GM12878 (cell line): ENCODE measurements around the gene TCF12. TPM values are rescaled to one million over a fixed set of nuclear protein-coding genes. Genes with fewer than 3 reads are reported as not detected.

Experiments used
- ATF7 ChIP-seq: fragments of 450-650 bp; IDR thresholded peaks from 2 replicates; pipeline ENCODE4 v1.6.1; 2016; ENCODE audit warnings: low read depth, mild to moderate bottlenecking
- CBX3 ChIP-seq: fragments of 200-600 bp; sonication (generic); IDR thresholded peaks from 2 replicates; pipeline ENCODE4 v1.6.1; 2016; ENCODE audit warnings: low read depth, borderline replicate concordance
- CBX5 ChIP-seq: sonication (generic); IDR thresholded peaks from 2 replicates; pipeline ENCODE4 v1.6.1; 2016; ENCODE audit warnings: low read depth, moderate library complexity, mild to moderate bottlenecking, inconsistent platforms
- CHD1 ChIP-seq: IDR thresholded peaks from 2 replicates; pipeline ENCODE4 v1.6.1; 2012; ENCODE audit warnings: low read depth, low read length, improper control_type of control experiment
- EED ChIP-seq: sonication (generic); IDR thresholded peaks from 2 replicates; pipeline ENCODE4 v1.6.1; 2016; ENCODE audit warnings: antibody characterized with exemption, low read depth
- EZH2 ChIP-seq: IDR thresholded peaks from 2 replicates; pipeline ENCODE4 v1.6.1; 2012; ENCODE audit warnings: low read depth, mild to moderate bottlenecking, control low read depth, inconsistent platforms, low read length, borderline replicate concordance; ENCODE audit not compliant: control insufficient read depth
- FOXK2 ChIP-seq: fragments of 450-650 bp; IDR thresholded peaks from 2 replicates; pipeline ENCODE4 v1.6.1; 2017; ENCODE audit warnings: mild to moderate bottlenecking, moderate library complexity
- HCFC1 ChIP-seq: fragments of 150-350 bp; IDR thresholded peaks from 2 replicates; pipeline ENCODE4 v1.6.1; 2014; ENCODE audit warnings: low read length
- JUND ChIP-seq: IDR thresholded peaks from 2 replicates; pipeline ENCODE4 v1.6.1; 2012; ENCODE audit warnings: low read depth, mild to moderate bottlenecking, low read length, improper control_type of control experiment, moderate library complexity
- KDM1A ChIP-seq: fragments of 200-600 bp; sonication (generic); IDR thresholded peaks from 2 replicates; pipeline ENCODE4 v1.6.1; 2016; ENCODE audit warnings: borderline replicate concordance
- MYB ChIP-seq: fragments of 150-350 bp; IDR thresholded peaks from 2 replicates; pipeline ENCODE4 v1.6.1; 2014; ENCODE audit warnings: mild to moderate bottlenecking, low read depth, low read length, borderline replicate concordance
- NBN ChIP-seq: fragments of 450-650 bp; IDR thresholded peaks from 2 replicates; pipeline ENCODE4 v1.6.1; 2016
- NFXL1 ChIP-seq: fragments of 450-650 bp; IDR thresholded peaks from 2 replicates; pipeline ENCODE4 v1.6.1; 2017; ENCODE audit warnings: antibody characterized with exemption, mild to moderate bottlenecking, borderline replicate concordance
- NFYB ChIP-seq: IDR thresholded peaks from 2 replicates; pipeline ENCODE4 v1.6.1; 2011; ENCODE audit warnings: low read depth, mild to moderate bottlenecking, low read length, improper control_type of control experiment, moderate library complexity; ENCODE audit not compliant: insufficient read depth
- NR2C1 ChIP-seq: fragments of 450-650 bp; IDR thresholded peaks from 2 replicates; pipeline ENCODE4 v1.6.1; 2017; ENCODE audit warnings: antibody characterized with exemption, mild to moderate bottlenecking, moderate library complexity
- NR2F1 ChIP-seq: fragments of 450-650 bp; conservative IDR thresholded peaks from 2 replicates; pipeline ENCODE4 v1.6.1; 2017; ENCODE audit warnings: mild to moderate bottlenecking
- SIN3A ChIP-seq: IDR thresholded peaks from 2 replicates; pipeline ENCODE4 v1.6.1; 2012; ENCODE audit warnings: low read depth, low read length, improper control_type of control experiment
- SIX5 ChIP-seq: IDR thresholded peaks from 2 replicates; pipeline ENCODE4 v1.6.1; 2011; ENCODE audit warnings: mild to moderate bottlenecking, low read depth, low read length, moderate library complexity; ENCODE audit not compliant: severe bottlenecking
- SMAD1 ChIP-seq: fragments of 450-650 bp; IDR thresholded peaks from 2 replicates; pipeline ENCODE4 v1.6.1; 2018; ENCODE audit warnings: mild to moderate bottlenecking, low read depth; ENCODE audit not compliant: partially characterized antibody
- SREBF2 ChIP-seq: IDR thresholded peaks from 2 replicates; pipeline ENCODE4 v1.6.1; 2012; ENCODE audit warnings: mild to moderate bottlenecking, low read length
- TCF7 ChIP-seq: IDR thresholded peaks from 2 replicates; pipeline ENCODE4 v1.6.1; 2014; ENCODE audit warnings: antibody characterized with exemption, borderline replicate concordance
- ZNF207 ChIP-seq: fragments of 450-650 bp; IDR thresholded peaks from 2 replicates; pipeline ENCODE4 v1.6.1; 2014; ENCODE audit warnings: antibody characterized with exemption, mild to moderate bottlenecking, borderline replicate concordance
- ZNF384 ChIP-seq: IDR thresholded peaks from 2 replicates; pipeline ENCODE4 v1.6.1; 2012; ENCODE audit warnings: low read depth, mild to moderate bottlenecking, low read length, improper control_type of control experiment, borderline replicate concordance
- polyA plus RNA-seq, 11 experiments: library from polyadenylated mRNA; depleted of rRNA in 4 of 11; unstranded in 6 of 11; stranded (reverse) in 5 of 11; fragments of >200 nt; fragmentation: Nextera tagmentation in 4 of 11; fragmentation: Illumina TruSeq in 1 of 11; extraction: Ambion mirVana in 4 of 11; extraction: Trizol in 1 of 11; gene quantifications; 1 replicate in 1 of 11; 2 replicates in 10 of 11; pipeline versions ENCODE4 v1.2.1 to v1.2.3, GENCODE V29; 2011 to 2016; ENCODE audit warnings: inconsistent platforms in 2 of 11, missing spikeins in 2 of 11, low read depth in 1 of 11
- total RNA-seq, 4 experiments: library from RNA; depleted of rRNA in 3 of 4; stranded (reverse); fragments of >200 nt in 3 of 4; fragmentation: Illumina TruSeq in 1 of 4; extraction: Trizol in 1 of 4; gene quantifications; 2 replicates each; pipeline versions ENCODE4 v1.2.1 to v1.2.3, GENCODE V29; 2013 to 2021
- TF ChIP-seq, protein P1 (sequence below): IDR thresholded peaks from 2 replicates; pipeline ENCODE4 v1.6.1; 2011; ENCODE audit warnings: low read depth, mild to moderate bottlenecking, low read length, moderate library complexity, borderline replicate concordance; ENCODE audit errors: extremely low read depth
- TF ChIP-seq, protein P2 (sequence below): fragments of 450-650 bp; IDR thresholded peaks from 2 replicates; pipeline ENCODE4 v1.6.1; 2017; ENCODE audit warnings: mild to moderate bottlenecking, moderate library complexity
- TF ChIP-seq, protein P3 (sequence below): fragments of 450-650 bp; IDR thresholded peaks from 2 replicates; pipeline ENCODE4 v1.6.1; 2017; ENCODE audit warnings: borderline replicate concordance

TCF12 gene
- total and polyA plus RNA-seq, 10 of the 15 experiments (the other 5 are each of a cell fraction or from before 2014, with no cell fraction given): 8.2 to 70.9 (median 49.5) TPM

- TF ChIP-seq SIN3A: no peak
- TF ChIP-seq, protein P1, sequence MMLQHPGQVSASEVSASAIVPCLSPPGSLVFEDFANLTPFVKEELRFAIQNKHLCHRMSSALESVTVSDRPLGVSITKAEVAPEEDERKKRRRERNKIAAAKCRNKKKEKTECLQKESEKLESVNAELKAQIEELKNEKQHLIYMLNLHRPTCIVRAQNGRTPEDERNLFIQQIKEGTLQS: no peak
- TF ChIP-seq ZNF207: peak; percentile 27; the same call in 1 of the 2 replicates
- no peak for TF ChIP-seq ATF7
- TF ChIP-seq NR2C1: 0 out of 2 replicates have a peak, but pooled peaks have one; percentile 12
- TF ChIP-seq EZH2: no peak
- TF ChIP-seq CHD1: 0 out of 2 replicates have a peak, but pooled peaks have one; percentile 85
- no peak for TF ChIP-seq SREBF2
- TF ChIP-seq NFYB: no peak
- TF ChIP-seq SIX5: no peak
- TF ChIP-seq, protein P2, sequence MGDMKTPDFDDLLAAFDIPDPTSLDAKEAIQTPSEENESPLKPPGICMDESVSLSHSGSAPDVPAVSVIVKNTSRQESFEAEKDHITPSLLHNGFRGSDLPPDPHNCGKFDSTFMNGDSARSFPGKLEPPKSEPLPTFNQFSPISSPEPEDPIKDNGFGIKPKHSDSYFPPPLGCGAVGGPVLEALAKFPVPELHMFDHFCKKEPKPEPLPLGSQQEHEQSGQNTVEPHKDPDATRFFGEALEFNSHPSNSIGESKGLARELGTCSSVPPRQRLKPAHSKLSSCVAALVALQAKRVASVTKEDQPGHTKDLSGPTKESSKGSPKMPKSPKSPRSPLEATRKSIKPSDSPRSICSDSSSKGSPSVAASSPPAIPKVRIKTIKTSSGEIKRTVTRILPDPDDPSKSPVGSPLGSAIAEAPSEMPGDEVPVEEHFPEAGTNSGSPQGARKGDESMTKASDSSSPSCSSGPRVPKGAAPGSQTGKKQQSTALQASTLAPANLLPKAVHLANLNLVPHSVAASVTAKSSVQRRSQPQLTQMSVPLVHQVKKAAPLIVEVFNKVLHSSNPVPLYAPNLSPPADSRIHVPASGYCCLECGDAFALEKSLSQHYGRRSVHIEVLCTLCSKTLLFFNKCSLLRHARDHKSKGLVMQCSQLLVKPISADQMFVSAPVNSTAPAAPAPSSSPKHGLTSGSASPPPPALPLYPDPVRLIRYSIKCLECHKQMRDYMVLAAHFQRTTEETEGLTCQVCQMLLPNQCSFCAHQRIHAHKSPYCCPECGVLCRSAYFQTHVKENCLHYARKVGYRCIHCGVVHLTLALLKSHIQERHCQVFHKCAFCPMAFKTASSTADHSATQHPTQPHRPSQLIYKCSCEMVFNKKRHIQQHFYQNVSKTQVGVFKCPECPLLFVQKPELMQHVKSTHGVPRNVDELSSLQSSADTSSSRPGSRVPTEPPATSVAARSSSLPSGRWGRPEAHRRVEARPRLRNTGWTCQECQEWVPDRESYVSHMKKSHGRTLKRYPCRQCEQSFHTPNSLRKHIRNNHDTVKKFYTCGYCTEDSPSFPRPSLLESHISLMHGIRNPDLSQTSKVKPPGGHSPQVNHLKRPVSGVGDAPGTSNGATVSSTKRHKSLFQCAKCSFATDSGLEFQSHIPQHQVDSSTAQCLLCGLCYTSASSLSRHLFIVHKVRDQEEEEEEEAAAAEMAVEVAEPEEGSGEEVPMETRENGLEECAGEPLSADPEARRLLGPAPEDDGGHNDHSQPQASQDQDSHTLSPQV: peak; percentile 4; the same call in 1 of the 2 replicates
- peak; percentile 35; the same call in 1 of the 2 replicates for TF ChIP-seq NR2F1
- TF ChIP-seq JUND: no peak; the same call in 1 of the 2 replicates
- TF ChIP-seq KDM1A: no peak
- peak; percentile 84; the same call in 1 of the 2 replicates for TF ChIP-seq CBX5
- peak; percentile 81; the same call in 1 of the 2 replicates for TF ChIP-seq EED
- TF ChIP-seq, protein P3, sequence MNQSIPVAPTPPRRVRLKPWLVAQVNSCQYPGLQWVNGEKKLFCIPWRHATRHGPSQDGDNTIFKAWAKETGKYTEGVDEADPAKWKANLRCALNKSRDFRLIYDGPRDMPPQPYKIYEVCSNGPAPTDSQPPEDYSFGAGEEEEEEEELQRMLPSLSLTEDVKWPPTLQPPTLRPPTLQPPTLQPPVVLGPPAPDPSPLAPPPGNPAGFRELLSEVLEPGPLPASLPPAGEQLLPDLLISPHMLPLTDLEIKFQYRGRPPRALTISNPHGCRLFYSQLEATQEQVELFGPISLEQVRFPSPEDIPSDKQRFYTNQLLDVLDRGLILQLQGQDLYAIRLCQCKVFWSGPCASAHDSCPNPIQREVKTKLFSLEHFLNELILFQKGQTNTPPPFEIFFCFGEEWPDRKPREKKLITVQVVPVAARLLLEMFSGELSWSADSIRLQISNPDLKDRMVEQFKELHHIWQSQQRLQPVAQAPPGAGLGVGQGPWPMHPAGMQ: no peak
- TF ChIP-seq FOXK2: no peak
- no peak for TF ChIP-seq TCF7
- no peak for TF ChIP-seq MYB
- TF ChIP-seq NBN: peak; percentile 78
- TF ChIP-seq HCFC1: peak; percentile 38
- TF ChIP-seq ZNF384: peak; percentile 64
- no peak for TF ChIP-seq SMAD1
- TF ChIP-seq CBX3: no peak
- no peak for TF ChIP-seq NFXL1
These were observed at the start of gene TCF12 (continued) for GRCh38 chr15:56918046-56918938.
